ENCODE data around the gene PECR. TPM values are rescaled to one million over a fixed set of nuclear protein-coding genes. Genes with fewer than 3 reads are reported as not detected.

Gene PECR
- total RNA-seq, 1 experiment from 2014 or later = 15.3 TPM

- Histone ChIP-seq H2BK12ac (ENCODE audit: insufficient read length, low read depth, low read length) (no peak overlapping the region), H3K4me1 (ENCODE audit: insufficient read depth, low read length) (no peaks in the 10 kb centered on the region), H2BK5ac (ENCODE audit: insufficient read length, low read length) (no peak overlapping the region), H3K27ac (ENCODE audit: insufficient read length, low read depth, low read length) (no peak overlapping the region), H3K4me2 (ENCODE audit: insufficient read depth, insufficient read length, low read length) (no peak overlapping the region), H4K5ac (ENCODE audit: insufficient read length, low read depth, low read length) (no peak overlapping the region), H2AFZ (ENCODE audit: low read length) (no peak overlapping the region), H2AK5ac (ENCODE audit: insufficient read length, low read length) (no peak overlapping the region), H4K91ac (ENCODE audit: insufficient read length, low read depth, low read length) (no peak overlapping the region), H3K9ac (ENCODE audit: extremely low read depth, insufficient read length, low read length) (no peak overlapping the region), H3K23me2 (ENCODE audit: insufficient read length, low read depth, low read length, poor library complexity, severe bottlenecking) (no peaks in the 10 kb centered on the region), H4K20me1 (ENCODE audit: control insufficient read depth, insufficient read depth, insufficient read length) (no peaks in the 10 kb centered on the region), H3K23ac (ENCODE audit: insufficient read length, low read depth, low read length) (no peak overlapping the region), H3K56ac (ENCODE audit: insufficient read length, low read depth, low read length) (no peak overlapping the region), H2BK15ac (ENCODE audit: low read depth, low read length) (no peak overlapping the region), H4K8ac (replicated peaks; ENCODE audit: insufficient read length, low read depth, low read length) (no peak overlapping the region), H2BK120ac (ENCODE audit: low read depth, low read length, poor library complexity, severe bottlenecking) (no peak overlapping the region), H3K27me3 (ENCODE audit: insufficient read depth, low read length) (no peaks in the 10 kb centered on the region), H2BK20ac (ENCODE audit: low read depth, low read length, poor library complexity, severe bottlenecking) (no peak overlapping the region), H3K79me2 (ENCODE audit: insufficient read depth, low read length) (no peaks in the 10 kb centered on the region), H3K14ac (ENCODE audit: insufficient read depth, low read length) (no peak overlapping the region), H3K18ac (ENCODE audit: insufficient read length, low read depth, low read length) (no peak overlapping the region), H3T11ph (ENCODE audit: low read length) (no peak overlapping the region), H3K9me3 (ENCODE audit: control insufficient read depth, low read depth, low read length) (no peaks in the 10 kb centered on the region), H3K79me1 (ENCODE audit: insufficient read depth, low read depth, low read length, poor library complexity, severe bottlenecking) (no peaks in the 10 kb centered on the region), H3K4ac (ENCODE audit: low read depth, low read length) (no peak overlapping the region)
- no CpG with 5 or more reads among the region's 2 CpGs for WGBS (ENCODE audit: extremely low coverage, insufficient read length, low lambda C conversion rate)
- no peak overlapping the region for H3K27ac Mint-ChIP-seq
- no peaks in the 10 kb centered on the region; a peak in 1 of 7 replicates for H3K36me3 Mint-ChIP-seq (ENCODE audit: insufficient read depth in 1 of 3, low read depth in 3 of 3)
- H3K9me3 Mint-ChIP-seq = no peaks in the 10 kb centered on the region
- no peak for TF ChIP-seq CTCF (conservative IDR thresholded peaks at IDR 0.05)
- H3K27me3 Mint-ChIP-seq (ENCODE audit: low read depth) = peaks cover 4% of the 10 kb centered on the region
- no peaks in the 10 kb centered on the region for H3K4me1 Mint-ChIP-seq
- no peak for DNase-seq
- no peak overlapping the region for H3K4me3 Mint-ChIP-seq
These were observed 11.0 kb upstream of the PECR start for GRCh38 chr2:216092646-216093045.

All from H9 (cell line).